HepG2 (cell line): Measurements from ENCODE around the gene SLC7A4. TPM values are rescaled to one million over a fixed set of nuclear protein-coding genes. Genes with fewer than 3 reads are reported as not detected.
A peak's percentile ranks its signal among the peaks of the same experiment; 100 is the strongest.

Experiments used
- ATAC-seq: fragments of 200-7000 bp; cut with Tn5 transposase; 3 replicates; pipeline ENCODE4 v1.9.1; 2020; ENCODE audit warnings: mild to moderate bottlenecking, moderate library complexity
- BruUV-seq: library from RNA; stranded (reverse); fragments of 400-500 nt; replicated peaks from 2 replicates; lab custom pipeline; 2021; lab: Mats Ljungman, UMichigan
- CTCF ChIA-PET: fragments of 300-600 bp; formaldehyde crosslinking; extraction: SDS; loops from one replicate; lab custom pipeline; 2021; ENCODE audit warnings: low total read pairs, inconsistent platforms, low intra/inter-chr PET ratio; lab: Yijun Ruan, JAX
- POLR2A ChIA-PET: fragments of 350-600 bp; sonication (Branson Sonifier 250); formaldehyde crosslinking; loops from one replicate; lab custom pipeline; 2020; ENCODE audit warnings: antibody characterized with exemption, inconsistent platforms; lab: Yijun Ruan, JAX
- DNase-seq: peaks from one replicate; pipeline ENCODE4 v3.0.0-alpha.2; 2015; ENCODE audit warnings: low spot score
- FAIRE-seq: peaks from 3 replicates; lab custom pipeline; 2011; peaks lifted over from hg19 to GRCh38; lab: Jason Lieb, UNC
- H2AFZ ChIP-seq: one replicate; pipeline ENCODE4 v1.6.1; 2011; ENCODE audit warnings: low read length, inconsistent platforms
- H3K27ac ChIP-seq: fragments of 300-600 bp; 3 replicates; pipeline ENCODE4 v1.8.0; 2011; ENCODE audit warnings: mixed run types, mild to moderate bottlenecking, mixed read lengths, low read length, inconsistent platforms; ENCODE audit not compliant: insufficient read depth; ENCODE audit errors: extremely low read length
- H3K27me3 ChIP-seq, 2 experiments: fragments of 200-600 bp in 1 of 2; 2 replicates in 1 of 2; 3 replicates in 1 of 2; pipeline versions ENCODE4 v1.6.0 to v1.8.0; 2011; ENCODE audit warnings: low read length in 2 of 2, mild to moderate bottlenecking in 2 of 2, moderate library complexity in 2 of 2, inconsistent platforms in 1 of 2; ENCODE audit not compliant: insufficient read depth in 2 of 2, control insufficient read depth in 1 of 2
- H3K36me3 ChIP-seq, 2 experiments: fragments of 200-600 bp in 1 of 2; replicated peaks in 1 of 2; 2 replicates in 1 of 2; 3 replicates in 1 of 2; pipeline versions ENCODE4 v1.5.1 to v1.8.0; 2011; ENCODE audit warnings: low read length in 2 of 2, inconsistent platforms in 1 of 2; ENCODE audit not compliant: insufficient read depth in 2 of 2, control insufficient read depth in 1 of 2
- H3K4me1 ChIP-seq: 2 replicates; pipeline ENCODE4 v1.5.1; 2012; ENCODE audit warnings: low read length, inconsistent platforms; ENCODE audit not compliant: insufficient read depth
- H3K4me2 ChIP-seq: 2 replicates; pipeline ENCODE4 v1.6.0; 2011; ENCODE audit warnings: low read depth, low read length, inconsistent platforms
- H3K4me3 ChIP-seq, 3 experiments: fragments of 200-600 bp in 1 of 3; sonication (generic), shearing (Covaris generic) in 1 of 3; replicated peaks in 1 of 3; 2 replicates each; pipeline ENCODE4 v1.5.1; 2011 to 2016; ENCODE audit warnings: low read length in 3 of 3, inconsistent platforms in 2 of 3, low read depth in 2 of 3, mild to moderate bottlenecking in 2 of 3, control low read depth in 1 of 3, mixed read lengths in 1 of 3; ENCODE audit not compliant: insufficient read depth in 1 of 3
- H3K79me2 ChIP-seq: one replicate; pipeline ENCODE4 v1.6.1; 2011; ENCODE audit warnings: low read length, inconsistent platforms; ENCODE audit not compliant: insufficient read depth
- H3K9ac ChIP-seq: 2 replicates; pipeline ENCODE4 v1.6.0; 2011; ENCODE audit warnings: mild to moderate bottlenecking, low read depth, low read length, inconsistent platforms; ENCODE audit not compliant: insufficient read depth
- H3K9me3 ChIP-seq: 2 replicates; pipeline ENCODE4 v1.5.1; 2012; ENCODE audit warnings: mild to moderate bottlenecking, low read length
- H4K20me1 ChIP-seq: 2 replicates; pipeline ENCODE4 v1.6.0; 2011; ENCODE audit warnings: inconsistent platforms, mild to moderate bottlenecking, low read length, moderate library complexity; ENCODE audit not compliant: insufficient read depth
- CTCF ChIP-seq: sonication (generic); formaldehyde crosslinking; IDR thresholded peaks from 2 replicates; pipeline ENCODE4 v1.5.0; 2020; ENCODE audit warnings: mild to moderate bottlenecking, missing genetic modification reagents, moderate library complexity
- ELF1 ChIP-seq: sonication (generic); formaldehyde crosslinking; IDR thresholded peaks from 2 replicates; pipeline ENCODE4 v1.4.0; 2020; ENCODE audit warnings: missing genetic modification reagents
- STAG1 ChIP-seq: sonication (generic); formaldehyde crosslinking; IDR thresholded peaks from 2 replicates; pipeline ENCODE4 v1.4.0; 2020; ENCODE audit warnings: missing genetic modification reagents
- ZFX ChIP-seq: sonication (generic); formaldehyde crosslinking; IDR thresholded peaks from 2 replicates; pipeline ENCODE4 v1.4.0; 2020; ENCODE audit warnings: mild to moderate bottlenecking, low read depth, missing genetic modification reagents, moderate library complexity
- WGBS: methylation state at CpG from one replicate; pipeline ENCODE4 v1.1.6; 2017; ENCODE audit warnings: low lambda C conversion rate; 5-methylcytosine and 5-hydroxymethylcytosine counted together
- in situ Hi-C: cut with HindIII; loops from 2 replicates; pipeline ENCODE4 v1.10.0; 2017; ENCODE audit warnings: low pct_unique_long_range_greater_than_20kb; ENCODE audit not compliant: extremely low pct_ligation_motif_present
- intact Hi-C: fragments of 100-400 bp; cut with micrococcal nuclease; formaldehyde crosslinking; loops from one replicate; pipeline ENCODE4 v1.10.0; 2022; ENCODE audit not compliant: unreplicated experiment
- polyA plus RNA-seq, 8 experiments: library from polyadenylated mRNA; depleted of rRNA in 3 of 8; stranded (reverse) in 7 of 8; unstranded in 1 of 8; fragments of >200 nt; fragmentation: Illumina TruSeq in 4 of 8; extraction: Trizol in 4 of 8; gene quantifications; 2 replicates each; pipeline versions ENCODE4 v1.2.1 to v1.2.3, GENCODE V29; 2011 to 2016; ENCODE audit warnings: low read depth in 4 of 8, missing spikeins in 1 of 8, mixed read lengths in 1 of 8; ENCODE audit not compliant: insufficient read depth in 1 of 8
- total RNA-seq, 5 experiments: library from RNA; depleted of rRNA; stranded (reverse); fragments of >200 nt; fragmentation: Illumina TruSeq; extraction: Trizol; gene quantifications; 2 replicates each; pipeline ENCODE4 v1.2.3, GENCODE V29; 2016; ENCODE audit warnings: low read depth in 1 of 5
- TF ChIP-seq, protein P1 (sequence below), 2 experiments: IDR thresholded peaks; 2 replicates each; pipeline ENCODE4 v1.6.1; 2011 to 2012; ENCODE audit warnings: low read length in 2 of 2, borderline replicate concordance in 1 of 2, low read depth in 1 of 2, mild to moderate bottlenecking in 1 of 2, moderate library complexity in 1 of 2

Gene SLC7A4
- total and polyA plus RNA-seq, 2 of the 13 experiments (the other 11 are each of a cell fraction or from before 2014, with no cell fraction given), result not detected

- Histone ChIP-seq H3K27me3 (peaks cover 4 to 30% of the 10 kb centered on the region in 2 experiments; a peak in 4 of 5 replicates), H3K36me3 (no peaks in the 10 kb centered on the region), H3K4me2 (no peak overlapping the region), H4K20me1 (no peaks in the 10 kb centered on the region), H3K9me3 (no peaks in the 10 kb centered on the region), H3K4me1 (peaks cover 29% of the 10 kb centered on the region), H3K4me3 (no peak overlapping the region), H2AFZ (no peak overlapping the region), H3K27ac (no peak overlapping the region), H3K9ac (no peak overlapping the region), H3K79me2 (no peaks in the 10 kb centered on the region)
- peak; percentile 33; the same call in 2 of the 3 replicates for ATAC-seq
- DNase-seq, result no peak
- peak; percentile 22; the same call in 1 of the 2 replicates for TF ChIP-seq STAG1
- TF ChIP-seq, protein P1, sequence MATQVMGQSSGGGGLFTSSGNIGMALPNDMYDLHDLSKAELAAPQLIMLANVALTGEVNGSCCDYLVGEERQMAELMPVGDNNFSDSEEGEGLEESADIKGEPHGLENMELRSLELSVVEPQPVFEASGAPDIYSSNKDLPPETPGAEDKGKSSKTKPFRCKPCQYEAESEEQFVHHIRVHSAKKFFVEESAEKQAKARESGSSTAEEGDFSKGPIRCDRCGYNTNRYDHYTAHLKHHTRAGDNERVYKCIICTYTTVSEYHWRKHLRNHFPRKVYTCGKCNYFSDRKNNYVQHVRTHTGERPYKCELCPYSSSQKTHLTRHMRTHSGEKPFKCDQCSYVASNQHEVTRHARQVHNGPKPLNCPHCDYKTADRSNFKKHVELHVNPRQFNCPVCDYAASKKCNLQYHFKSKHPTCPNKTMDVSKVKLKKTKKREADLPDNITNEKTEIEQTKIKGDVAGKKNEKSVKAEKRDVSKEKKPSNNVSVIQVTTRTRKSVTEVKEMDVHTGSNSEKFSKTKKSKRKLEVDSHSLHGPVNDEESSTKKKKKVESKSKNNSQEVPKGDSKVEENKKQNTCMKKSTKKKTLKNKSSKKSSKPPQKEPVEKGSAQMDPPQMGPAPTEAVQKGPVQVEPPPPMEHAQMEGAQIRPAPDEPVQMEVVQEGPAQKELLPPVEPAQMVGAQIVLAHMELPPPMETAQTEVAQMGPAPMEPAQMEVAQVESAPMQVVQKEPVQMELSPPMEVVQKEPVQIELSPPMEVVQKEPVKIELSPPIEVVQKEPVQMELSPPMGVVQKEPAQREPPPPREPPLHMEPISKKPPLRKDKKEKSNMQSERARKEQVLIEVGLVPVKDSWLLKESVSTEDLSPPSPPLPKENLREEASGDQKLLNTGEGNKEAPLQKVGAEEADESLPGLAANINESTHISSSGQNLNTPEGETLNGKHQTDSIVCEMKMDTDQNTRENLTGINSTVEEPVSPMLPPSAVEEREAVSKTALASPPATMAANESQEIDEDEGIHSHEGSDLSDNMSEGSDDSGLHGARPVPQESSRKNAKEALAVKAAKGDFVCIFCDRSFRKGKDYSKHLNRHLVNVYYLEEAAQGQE (IDR thresholded peaks at IDR 0.05; ENCODE audit: borderline replicate concordance in 1 of 2, low read depth in 1 of 2, low read length in 2 of 2), result no peak
- no peak for TF ChIP-seq ELF1 (CRISPR knock-in tag)
- peak; percentile 43 for TF ChIP-seq CTCF (CRISPR knock-in tag)
- TF ChIP-seq ZFX (CRISPR knock-in tag), result 0 out of 2 replicates have a peak, but pooled peaks have one; percentile 5
- POLR2A ChIA-PET, result no interaction called here
- in situ Hi-C loops (no loop called here), intact Hi-C loops (no loop called here)
- no peak for FAIRE-seq
- CTCF ChIA-PET, result no interaction called here
- BruUV-seq, result no TSS peak
- 26% methylated on average over 7 of the region's 7 CpGs for WGBS
Observed at GRCh38 chr22:21020802-21021429, 11.4 kb downstream of the SLC7A4 start.
